ENCODE data around the gene SCYGR2. TPM values are rescaled to one million over a fixed set of nuclear protein-coding genes. Genes with fewer than 3 reads are reported as not detected.
"Not testable (repeated sequence)": the region's sequence is repeated elsewhere in the genome, so short reads cannot be mapped to it uniquely, and the experiment has no call there.

SCYGR2 gene, protein sequence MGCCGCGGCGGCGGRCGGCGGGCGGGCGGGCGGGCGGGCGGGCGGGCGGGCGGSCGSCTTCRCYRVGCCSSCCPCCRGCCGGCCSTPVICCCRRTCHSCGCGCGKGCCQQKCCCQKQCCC
- not detected for polyA plus RNA-seq (ENCODE audit: insufficient read length in 4 of 4)

DNA sequence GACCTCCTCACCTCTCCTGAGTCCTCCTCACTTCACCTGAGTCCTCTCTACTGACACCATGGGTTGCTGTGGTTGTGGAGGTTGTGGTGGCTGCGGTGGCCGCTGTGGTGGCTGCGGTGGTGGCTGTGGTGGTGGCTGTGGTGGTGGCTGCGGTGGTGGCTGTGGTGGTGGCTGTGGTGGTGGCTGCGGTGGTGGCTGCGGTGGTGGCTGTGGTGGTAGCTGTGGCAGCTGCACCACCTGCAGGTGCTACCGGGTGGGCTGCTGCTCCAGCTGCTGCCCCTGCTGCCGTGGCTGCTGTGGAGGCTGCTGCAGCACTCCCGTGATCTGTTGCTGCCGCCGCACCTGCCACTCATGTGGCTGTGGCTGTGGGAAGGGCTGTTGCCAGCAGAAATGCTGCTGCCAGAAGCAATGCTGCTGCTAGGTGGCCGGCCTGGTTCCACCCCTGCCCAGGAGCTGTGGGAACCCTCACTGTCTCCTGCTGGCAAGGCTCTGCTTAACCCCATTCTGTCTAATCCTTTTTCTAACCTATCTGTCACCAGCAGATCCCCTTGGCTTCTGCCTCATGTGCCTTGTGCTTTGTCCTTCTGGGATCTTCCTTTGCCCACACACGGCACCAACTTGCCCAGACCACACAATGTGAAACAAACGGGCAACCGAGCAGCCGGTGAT is at the start of gene SCYGR2:
Gene SCYGR2 (plus strand): TSS at position 59 of the 669 bp plus-strand sequence. CDS start 0 bp downstream, at position 59.
- not testable (repeated sequence) for DNase-seq (ENCODE audit: low read depth in 4 of 4, low spot score in 3 of 4)

DNA sequence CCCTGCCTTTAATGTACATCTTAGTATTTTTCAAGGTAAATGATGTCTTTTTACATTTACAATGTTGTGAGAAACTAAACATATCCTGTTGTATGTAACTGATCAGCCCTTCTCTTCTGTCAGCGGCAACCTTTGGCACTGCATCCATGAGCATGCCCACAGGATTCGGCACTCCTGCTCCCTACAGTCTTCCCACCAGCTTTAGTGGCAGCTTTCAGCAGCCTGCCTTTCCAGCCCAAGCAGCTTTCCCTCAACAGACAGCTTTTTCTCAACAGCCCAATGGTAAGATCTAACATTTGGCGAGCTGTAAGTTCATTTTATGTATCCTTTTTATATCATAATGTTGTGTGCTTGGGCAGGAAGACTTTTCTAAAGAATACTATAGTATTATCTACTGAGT is 46.9 kb upstream of the SCYGR2 start:
- DNase-seq (ENCODE audit: low read depth in 4 of 4, low spot score in 3 of 4): no peak

DNA sequence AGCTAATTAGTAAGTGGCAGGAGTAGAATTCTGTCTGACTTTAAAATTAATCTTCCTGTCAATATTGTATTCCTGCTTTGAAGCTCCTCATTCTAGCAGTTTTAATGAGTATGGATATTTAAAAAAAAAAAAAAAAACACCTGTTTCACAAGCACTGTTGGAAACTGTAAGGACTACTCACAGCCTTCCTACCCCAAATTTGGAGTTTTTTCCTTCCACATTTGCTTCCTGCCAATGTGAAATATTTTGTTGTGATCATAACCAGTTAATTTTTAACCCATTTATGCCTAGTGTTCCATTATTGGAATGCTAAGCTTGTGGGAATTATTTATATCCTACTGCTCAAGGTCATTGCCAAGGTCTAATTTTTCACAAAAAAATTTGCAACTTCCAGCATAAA is 36.1 kb upstream of the SCYGR2 start:
- no peak for DNase-seq (ENCODE audit: low read depth in 4 of 4, low spot score in 3 of 4)

DNA sequence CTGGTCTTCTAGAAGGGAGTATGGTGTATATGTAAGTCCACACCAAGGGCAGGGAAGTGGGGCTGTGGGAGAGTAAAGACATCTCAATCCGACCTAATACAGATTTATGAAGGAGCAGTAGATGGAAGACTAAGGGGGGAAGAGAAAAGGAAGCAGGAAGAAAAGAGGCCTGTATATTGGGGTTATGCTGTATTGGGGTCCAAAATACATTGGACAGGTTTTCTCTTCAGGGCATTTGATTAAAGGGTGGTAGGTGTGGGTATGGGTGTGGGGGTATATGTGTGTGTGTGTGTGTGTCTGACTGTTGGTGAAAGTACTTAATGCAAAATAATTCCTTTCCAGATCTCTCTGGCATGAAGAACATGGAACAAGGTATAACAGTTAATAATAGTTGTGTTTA is 33.6 kb upstream of the SCYGR2 start:
- DNase-seq (ENCODE audit: low read depth in 4 of 4, low spot score in 3 of 4): no peak

DNA sequence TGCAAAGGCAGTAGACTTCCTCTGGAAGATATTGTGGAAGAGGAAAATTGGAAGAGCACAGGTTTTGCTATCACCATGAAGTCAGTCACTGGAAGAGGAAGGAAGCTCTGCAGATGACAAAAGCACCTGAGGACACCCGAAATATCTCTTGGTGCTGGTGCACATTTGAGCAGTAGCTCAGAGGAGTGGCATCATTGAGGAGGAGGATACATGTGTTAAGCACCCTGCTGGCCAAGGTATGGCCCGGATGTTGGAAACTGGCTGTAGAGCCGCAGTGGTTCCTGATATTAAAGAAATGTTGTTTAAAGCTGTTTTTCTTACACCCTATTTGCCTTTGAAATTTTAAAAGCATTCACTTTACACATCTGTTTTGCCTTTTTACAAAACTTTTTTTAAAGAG is 32.7 kb upstream of the SCYGR2 start:
- DNase-seq (ENCODE audit: low read depth in 4 of 4, low spot score in 3 of 4): no peak

DNA sequence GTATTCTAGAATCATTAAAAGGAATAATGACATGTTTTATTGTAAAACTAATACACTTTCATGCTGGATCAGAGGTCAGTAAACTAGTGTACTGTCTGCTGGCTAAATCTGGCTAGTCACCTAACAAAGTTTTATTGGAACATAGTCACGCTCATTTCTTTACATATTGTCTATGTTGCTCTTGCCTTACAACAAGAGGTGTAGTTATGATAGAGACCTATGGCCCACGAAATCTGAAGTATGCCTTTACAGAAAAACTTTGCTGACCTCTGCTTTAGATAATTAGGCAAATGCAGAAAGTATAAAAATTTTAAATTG is 29.9 kb upstream of the SCYGR2 start:
- DNase-seq (ENCODE audit: low read depth in 4 of 4, low spot score in 3 of 4): no peak

DNA sequence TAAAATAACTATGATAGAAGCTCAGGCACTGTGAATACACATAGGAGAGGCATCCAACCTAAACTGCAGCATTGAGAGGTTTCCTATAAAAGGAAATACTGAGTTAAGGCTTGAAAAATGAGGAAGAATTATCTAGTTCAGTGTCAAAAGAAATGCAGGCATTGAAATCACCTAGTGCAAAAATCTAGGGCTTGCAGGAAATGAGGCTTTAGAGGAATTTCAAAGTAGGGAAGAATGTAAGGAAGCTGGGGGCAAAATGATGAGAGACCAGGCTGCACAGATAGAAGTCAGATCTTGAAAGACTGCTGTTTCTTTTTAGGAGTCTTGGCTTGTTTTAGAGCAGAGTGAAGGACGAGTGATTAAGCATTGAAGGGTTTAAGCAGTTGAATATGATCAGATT is 28.1 kb upstream of the SCYGR2 start:
- no peak for DNase-seq (ENCODE audit: low read depth in 4 of 4, low spot score in 3 of 4)

DNA sequence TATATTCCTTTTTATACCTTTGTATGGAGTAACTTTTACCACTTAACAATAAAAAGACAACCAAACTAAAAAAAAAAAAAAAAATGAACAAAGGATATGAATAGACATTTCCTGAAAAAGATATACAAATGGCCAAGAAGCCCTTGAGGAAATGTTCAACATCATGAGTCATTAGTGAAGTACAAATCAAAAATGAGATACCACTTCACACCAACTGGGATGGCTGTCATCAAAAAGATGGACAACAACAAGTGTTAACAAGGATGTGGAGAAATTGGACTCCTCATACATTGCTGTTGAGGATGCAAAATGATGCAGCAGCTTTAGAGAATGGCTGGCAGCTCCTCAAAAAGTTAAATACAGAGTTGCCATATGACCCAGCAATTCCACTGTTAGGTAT is 22.6 kb upstream of the SCYGR2 start:
- no peak for DNase-seq (ENCODE audit: low read depth in 4 of 4, low spot score in 3 of 4)

DNA sequence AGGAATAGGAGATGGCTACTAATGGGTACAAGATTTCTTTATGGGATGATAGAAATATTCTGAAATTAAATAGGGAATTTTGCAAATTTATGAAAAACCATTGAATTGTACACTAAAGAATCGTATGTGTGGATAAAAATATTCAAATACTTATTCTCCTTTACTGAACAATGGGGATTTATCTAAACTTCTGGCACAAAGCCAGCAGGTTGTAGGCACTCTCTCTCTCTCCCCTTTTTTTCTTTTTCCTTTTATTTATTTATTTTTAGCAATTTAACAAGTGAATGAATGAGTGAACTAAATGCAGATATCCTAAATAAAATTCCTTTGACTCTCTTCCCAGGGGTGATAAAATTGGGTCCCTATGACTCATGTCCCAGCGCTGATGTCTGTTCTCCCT is 21.9 kb upstream of the SCYGR2 start:
- DNase-seq (ENCODE audit: low read depth in 4 of 4, low spot score in 3 of 4): no peak

DNA sequence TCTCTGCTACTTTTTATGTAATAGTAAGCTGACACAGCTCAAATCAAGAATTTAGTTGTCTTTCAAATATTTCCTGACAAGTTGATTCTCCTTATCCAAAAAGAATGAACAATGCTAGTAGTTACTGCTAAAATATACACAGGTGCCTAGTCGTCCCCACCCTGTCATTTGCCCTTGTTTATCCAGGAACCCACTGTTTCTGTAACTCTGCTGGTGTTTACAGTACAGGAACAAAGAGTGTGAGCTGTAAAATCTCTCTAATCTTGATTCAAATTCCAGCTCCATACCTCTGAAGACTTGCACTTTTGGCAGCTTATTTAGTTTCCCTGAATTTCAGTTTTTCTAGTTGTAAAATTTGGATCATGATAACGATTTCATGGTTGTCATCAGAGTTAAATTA is 21.1 kb upstream of the SCYGR2 start:
- DNase-seq (ENCODE audit: low read depth in 4 of 4, low spot score in 3 of 4): no peak

DNA sequence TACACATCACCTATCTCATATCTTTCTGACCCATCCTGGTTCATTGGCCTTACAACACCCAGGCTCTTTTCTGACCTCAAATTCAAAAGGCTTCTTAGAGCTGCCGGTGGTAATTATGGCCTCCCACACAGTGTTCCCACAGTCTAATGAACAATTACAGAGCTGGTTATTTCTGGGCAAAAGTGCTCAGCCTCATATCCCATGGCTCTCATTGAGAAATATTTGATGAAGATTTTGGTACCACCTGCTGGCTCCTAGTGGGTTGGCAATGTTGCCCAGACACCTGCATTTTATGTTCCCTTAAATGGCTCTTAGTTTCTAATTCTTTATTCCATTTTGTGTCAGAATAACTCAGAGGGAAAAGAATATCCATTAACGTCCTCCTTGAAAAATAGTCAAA is 20.1 kb upstream of the SCYGR2 start:
- DNase-seq (ENCODE audit: low read depth in 4 of 4, low spot score in 3 of 4): no peak

DNA sequence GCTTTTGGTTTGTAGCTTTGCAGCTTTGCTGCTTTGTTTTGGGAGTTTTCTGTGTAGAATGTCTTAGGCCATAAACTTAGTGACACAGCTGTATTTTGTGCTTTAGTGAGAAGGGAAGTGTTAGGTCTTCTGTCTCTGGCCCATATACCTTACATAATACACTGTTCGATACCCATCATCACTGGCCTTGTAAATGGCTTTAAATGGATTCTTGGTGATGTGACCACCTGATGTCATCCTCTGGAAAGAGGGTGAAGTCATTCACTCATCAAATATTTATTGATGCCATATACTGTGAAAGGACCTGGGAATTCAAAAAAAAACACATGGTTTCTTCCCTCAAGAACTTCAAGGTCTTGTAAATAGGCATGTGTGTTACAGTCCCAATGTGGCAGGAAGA is 18.9 kb upstream of the SCYGR2 start:
- DNase-seq (ENCODE audit: low read depth in 4 of 4, low spot score in 3 of 4): no peak

DNA sequence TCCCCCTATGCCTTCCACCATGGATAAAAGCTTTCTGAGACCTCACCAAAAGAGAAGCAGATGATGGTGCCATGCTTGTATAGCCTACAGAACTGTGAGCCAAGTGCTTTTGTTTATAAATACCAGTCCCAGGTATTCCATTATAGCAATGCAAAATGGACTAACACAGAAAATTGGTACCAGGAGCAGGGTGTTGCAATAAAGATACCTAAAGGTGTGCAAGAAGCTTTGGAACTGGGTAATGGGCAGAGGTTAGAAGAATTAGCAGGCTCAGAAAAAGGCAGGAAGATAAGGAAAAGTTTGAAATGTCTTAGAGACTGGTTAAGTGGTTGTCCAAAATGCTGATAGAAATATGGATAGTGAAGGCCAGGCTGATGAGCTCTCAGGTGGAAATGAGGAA is 16.3 kb upstream of the SCYGR2 start:
- no peak for DNase-seq (ENCODE audit: low read depth in 4 of 4, low spot score in 3 of 4)

DNA sequence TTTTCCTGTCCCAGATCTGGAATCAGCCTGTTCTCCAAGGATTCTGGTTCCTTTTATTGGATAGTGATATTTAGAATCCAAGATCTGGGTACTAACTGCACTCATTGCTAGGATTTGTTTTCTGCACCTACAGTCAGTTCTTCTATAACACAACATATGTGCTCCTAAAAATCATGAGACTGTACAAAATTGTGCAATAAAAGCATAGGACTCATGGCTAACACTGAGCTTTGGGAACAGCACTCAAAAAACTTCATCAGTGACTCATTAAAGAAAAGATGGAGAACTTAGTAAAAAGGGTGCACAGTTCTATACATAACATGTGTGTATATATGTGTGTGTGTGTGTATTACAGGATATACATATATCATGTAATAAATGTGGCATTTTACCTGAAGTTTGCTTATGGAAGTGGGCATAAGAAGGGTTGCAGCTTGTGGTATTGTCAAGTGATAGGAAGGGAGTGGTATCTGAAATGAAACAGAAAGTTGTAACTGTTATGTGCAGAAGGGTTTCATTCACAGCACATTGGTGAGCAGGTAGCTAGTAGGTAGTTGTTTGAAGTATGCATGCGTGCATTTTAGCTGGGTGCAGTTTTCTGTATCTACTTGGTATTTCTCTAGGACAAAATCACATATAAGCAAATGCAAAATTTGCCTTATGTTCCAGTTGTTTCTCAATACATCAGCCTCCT is 5.9 kb upstream of the SCYGR2 start:
- no peak for DNase-seq (ENCODE audit: low read depth in 4 of 4, low spot score in 3 of 4)

DNA sequence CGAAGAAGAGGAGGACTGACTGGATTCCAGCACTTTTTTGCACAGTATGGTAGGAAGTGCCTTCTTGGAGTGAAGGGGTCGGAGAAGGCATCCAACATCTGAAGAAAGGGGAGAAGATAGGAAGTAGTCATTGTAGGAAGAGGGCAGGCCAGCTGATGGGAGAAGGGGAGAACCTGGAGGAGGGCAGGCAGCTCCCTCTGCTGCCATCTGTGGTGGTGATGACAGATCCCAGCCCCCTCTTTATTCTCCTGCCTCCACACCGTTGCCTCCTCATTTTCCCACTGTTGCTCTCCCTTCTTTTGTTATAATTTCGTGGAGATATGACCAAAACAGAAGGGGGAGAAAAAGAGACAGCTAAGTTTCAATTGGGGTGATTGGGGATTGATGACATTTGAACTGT is 2.9 kb upstream of the SCYGR2 start:
- DNase-seq (ENCODE audit: low read depth in 4 of 4, low spot score in 3 of 4): no peak

DNA sequence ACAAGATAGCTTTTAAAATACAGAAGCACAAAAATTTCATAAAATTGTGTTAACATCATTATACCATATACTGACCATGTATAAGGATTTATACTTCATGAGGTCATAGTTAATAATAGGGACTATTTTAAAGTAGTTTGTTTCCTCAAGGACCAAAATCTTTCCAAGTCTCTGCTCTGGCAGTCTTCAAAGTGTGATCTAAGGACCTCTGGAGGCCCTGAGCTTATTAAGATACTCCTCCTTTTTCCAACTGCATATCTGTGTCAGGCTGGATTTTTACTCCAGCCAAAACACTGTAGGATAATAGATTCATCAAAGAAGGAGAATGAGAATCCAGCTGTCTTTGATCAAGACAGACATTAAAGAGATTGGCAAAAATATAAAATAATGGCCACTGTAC is 1.7 kb upstream of the SCYGR2 start:
- DNase-seq (ENCODE audit: low read depth in 4 of 4, low spot score in 3 of 4): no peak

DNA sequence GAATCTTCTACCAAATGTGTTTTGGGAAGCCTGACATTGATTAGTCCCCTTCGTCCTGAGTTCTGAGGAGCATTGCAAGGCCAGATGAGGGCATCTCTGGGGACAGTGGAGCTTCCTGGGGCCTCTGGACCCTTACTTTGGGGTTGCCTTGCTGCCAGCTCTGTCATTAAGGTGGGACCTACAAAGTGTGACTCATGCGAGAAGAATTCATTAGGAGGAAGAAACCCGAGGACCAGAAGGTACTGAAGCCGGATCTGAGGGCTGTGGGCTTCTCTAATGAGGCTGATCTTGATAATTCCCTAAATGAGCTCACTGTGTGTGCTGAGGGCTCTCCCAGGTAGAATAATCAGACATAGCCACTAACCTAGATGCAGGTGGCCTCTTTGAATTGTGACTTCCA is 695 bp upstream of the SCYGR2 start:
- DNase-seq (ENCODE audit: low read depth in 4 of 4, low spot score in 3 of 4): no peak

DNA sequence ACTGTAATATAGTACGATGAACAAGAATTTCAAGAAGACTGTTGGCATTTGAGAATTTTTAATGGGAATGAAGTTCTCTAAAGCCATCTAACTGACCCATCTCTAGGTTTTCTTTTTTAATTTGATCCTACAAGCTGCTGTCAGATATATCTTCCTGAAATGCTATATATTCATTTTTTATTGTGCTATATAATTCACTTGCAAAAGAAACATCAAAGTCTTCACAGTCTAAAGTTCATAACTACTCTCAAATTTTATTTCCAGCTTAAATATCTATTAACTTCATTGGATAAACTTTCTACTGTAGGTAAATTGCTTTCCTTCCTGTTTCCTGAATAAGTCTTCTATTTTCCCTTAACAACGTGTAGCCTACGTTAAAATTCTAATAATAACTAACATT is 3.7 kb downstream of the SCYGR2 start:
- no peak for DNase-seq (ENCODE audit: low read depth in 4 of 4, low spot score in 3 of 4)

DNA sequence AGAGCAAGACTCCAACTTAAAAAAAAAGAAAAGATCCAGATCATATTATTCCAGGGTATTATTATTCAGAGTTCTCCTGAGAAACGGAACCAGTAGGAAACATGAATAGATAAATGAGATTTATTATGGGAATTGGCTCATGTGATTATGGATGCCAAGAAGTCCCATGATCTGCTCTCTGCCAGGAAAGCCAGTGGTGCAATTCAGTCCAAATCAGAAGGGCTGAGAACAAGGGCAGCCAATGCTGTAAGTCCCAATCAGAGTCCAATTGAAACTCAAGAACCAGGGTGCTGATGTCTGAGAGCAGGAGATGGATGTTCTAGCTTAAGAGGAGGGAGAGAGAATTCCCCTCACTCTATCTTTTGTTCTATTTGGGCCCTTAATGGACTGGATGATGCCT is 7.8 kb downstream of the SCYGR2 start:
- no peak for DNase-seq (ENCODE audit: low read depth in 4 of 4, low spot score in 3 of 4)

DNA sequence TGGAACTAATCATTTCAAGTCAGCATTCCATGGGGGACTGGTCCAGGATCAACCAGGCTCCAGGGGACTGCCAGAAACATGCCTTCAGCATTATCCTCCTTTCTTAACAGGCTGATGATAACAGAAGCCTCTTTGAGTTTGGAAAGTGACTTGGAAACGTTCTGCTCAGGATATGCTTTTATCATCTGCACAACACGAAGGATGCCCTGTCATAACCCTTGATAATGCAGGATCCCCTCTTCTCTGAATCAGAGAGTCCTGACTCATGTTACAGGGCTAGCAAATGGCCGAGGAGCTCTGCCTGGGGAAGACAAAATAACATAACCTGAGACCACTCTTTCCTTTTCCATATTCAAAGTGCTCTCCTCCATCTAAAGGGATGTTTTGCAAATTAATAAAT is 9.2 kb downstream of the SCYGR2 start:
- no peak for DNase-seq (ENCODE audit: low read depth in 4 of 4, low spot score in 3 of 4)

DNA sequence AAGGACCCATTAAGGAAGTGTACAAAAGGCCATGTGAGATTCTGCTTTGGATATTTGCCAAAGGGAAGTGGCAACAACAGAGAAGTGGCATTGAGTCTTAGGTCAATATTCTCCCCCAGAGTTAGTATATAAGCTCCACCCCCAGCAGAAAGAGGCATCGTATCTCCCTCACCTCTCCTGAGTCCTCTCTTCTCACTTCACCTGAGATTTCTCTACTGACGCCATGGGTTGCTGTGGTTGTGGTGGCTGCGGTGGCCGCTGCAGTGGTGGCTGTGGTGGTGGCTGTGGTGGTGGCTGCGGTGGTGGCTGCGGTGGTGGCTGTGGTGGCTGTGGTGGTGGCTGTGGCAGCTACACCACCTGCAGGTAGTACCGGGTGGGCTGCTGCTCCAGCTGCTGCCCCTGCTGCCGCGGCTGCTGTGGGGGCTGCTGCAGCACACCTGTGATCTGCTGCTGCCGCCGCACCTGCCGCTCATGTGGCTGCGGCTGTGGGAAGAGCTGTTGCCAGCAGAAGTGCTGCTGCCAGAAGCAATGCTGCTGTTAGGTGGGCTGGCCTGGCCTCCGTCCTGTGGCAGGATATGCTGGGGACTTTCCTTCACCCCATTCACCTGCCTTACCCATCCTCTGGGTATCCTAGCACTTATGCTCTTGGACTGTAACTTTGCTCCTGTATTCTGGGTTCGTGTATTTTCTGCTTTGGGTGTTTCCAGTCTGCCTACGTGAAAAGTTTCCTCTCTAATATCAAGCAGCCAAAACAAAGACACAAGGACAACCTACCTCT is 10.1 kb downstream of the SCYGR2 start:
- DNase-seq (ENCODE audit: low read depth in 4 of 4, low spot score in 3 of 4): no peak

DNA sequence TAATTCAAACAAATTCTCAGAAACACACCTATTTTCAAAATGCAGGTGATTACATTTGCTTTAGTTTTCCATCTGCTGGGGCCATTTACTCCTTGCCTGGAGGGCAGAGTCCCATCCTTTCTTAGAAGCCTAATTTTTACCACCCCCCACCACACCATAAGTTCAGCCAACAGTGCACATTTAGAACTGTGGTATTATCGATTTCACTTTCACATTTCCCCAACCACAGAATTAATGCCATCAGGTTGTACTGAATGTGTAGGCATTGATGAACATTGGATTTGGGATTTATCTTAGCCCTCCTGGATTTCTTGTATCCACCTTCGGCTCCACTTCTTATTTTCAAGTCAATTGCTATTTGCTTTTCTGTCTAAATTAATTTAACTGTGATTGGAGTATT is 11.4 kb downstream of the SCYGR2 start:
- no peak for DNase-seq (ENCODE audit: low read depth in 4 of 4, low spot score in 3 of 4)

Measured in right renal pelvis (tissue), 4 donors.